Astrocyte of the spinal cord (primary cell): ENCODE measurements around the gene MKRN1.
"Not testable (repeated sequence)": the region's sequence is repeated elsewhere in the genome, so short reads cannot be mapped to it uniquely, and the experiment has no call there.

Experiments used
- DNase-seq: peaks from one replicate; pipeline ENCODE4 v3.0.0; 2011; ENCODE audit warnings: low read depth, low spot score
- H3K4me3 ChIP-seq: 2 replicates; pipeline ENCODE4 v1.5.1; 2011; ENCODE audit warnings: low read depth, mild to moderate bottlenecking, low read length, moderate library complexity
- in situ Hi-C: cut with HindIII; loops from 2 replicates; pipeline ENCODE4 v1.10.0; 2017; ENCODE audit warnings: low sequenced_read_pairs
- TF ChIP-seq, protein P1 (sequence below): IDR thresholded peaks from 2 replicates; pipeline ENCODE4 v1.5.1; 2012; ENCODE audit warnings: low read depth, mild to moderate bottlenecking, low read length, inconsistent platforms

Gene MKRN1

DNA sequence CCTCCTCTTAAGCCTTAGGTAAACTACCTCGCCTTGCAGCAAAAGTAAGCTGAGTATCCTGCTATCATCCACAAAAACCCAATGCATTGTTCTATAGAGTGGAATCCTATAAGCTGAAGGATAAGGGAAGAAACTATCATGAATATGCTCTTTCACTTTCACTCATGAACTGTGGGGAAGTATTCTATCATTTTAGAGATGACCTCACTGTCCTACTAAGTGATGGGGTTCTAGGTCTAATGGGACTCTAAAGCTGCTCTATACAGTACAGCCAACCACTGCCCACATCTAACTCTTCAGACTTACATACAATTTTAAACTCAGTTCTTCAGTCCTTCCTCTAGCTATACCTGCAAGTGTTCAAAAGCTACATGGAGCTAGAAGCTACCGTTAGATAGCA, 16.2 kb downstream of the MKRN1 start:
- TF ChIP-seq, protein P1, sequence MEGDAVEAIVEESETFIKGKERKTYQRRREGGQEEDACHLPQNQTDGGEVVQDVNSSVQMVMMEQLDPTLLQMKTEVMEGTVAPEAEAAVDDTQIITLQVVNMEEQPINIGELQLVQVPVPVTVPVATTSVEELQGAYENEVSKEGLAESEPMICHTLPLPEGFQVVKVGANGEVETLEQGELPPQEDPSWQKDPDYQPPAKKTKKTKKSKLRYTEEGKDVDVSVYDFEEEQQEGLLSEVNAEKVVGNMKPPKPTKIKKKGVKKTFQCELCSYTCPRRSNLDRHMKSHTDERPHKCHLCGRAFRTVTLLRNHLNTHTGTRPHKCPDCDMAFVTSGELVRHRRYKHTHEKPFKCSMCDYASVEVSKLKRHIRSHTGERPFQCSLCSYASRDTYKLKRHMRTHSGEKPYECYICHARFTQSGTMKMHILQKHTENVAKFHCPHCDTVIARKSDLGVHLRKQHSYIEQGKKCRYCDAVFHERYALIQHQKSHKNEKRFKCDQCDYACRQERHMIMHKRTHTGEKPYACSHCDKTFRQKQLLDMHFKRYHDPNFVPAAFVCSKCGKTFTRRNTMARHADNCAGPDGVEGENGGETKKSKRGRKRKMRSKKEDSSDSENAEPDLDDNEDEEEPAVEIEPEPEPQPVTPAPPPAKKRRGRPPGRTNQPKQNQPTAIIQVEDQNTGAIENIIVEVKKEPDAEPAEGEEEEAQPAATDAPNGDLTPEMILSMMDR = no peak
- no peak for DNase-seq

DNA sequence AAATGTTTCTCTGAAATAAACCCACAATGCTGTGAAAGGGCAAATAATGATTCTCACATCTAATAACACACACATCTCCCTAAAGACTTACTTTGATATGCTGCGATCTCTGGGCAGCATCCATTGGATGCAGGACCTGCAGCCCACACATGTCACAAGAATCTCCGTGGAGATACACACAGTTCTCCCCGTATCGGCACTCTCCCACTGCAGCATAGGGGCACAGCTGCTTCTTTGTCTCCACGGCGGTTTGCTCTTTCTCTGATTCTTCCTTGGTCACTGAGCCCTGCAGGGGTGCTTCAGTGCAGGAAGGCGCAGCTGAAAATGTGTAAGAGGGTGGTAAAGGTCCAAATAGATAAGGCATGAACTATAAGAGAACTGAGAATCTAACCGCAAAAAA, 20.4 kb downstream of the MKRN1 start:
- in situ Hi-C loops = no loop called here
- DNase-seq = no peak
- H3K4me3 ChIP-seq = no peak overlapping the region
- TF ChIP-seq, protein P1 = no peak

More for the DNA sequence above, 16.2 kb downstream of the MKRN1 start:
- in situ Hi-C loops = no loop called here
- H3K4me3 ChIP-seq = no peak overlapping the region

DNA sequence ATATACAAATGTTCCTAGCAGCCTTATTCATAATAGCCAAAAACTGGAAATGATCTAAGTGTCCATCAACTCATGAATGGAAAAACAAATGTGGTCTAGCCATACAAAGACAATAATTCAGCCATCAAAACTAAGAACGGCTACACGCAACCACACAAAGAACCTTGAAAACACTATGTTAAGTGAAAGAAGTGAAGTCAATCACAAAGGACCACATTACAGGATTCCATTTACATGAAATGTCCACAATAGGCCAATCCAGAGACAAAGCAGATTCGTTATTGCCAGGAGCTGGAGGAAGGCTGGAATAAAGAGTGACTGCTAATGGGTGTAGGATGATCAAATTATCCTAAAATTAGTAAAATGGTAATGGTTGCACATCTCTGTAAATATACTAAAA, 21.1 kb downstream of the MKRN1 start:
- TF ChIP-seq, protein P1 = no peak
- H3K4me3 ChIP-seq = no peak overlapping the region
- DNase-seq = no peak
- in situ Hi-C loops = no loop called here

DNA sequence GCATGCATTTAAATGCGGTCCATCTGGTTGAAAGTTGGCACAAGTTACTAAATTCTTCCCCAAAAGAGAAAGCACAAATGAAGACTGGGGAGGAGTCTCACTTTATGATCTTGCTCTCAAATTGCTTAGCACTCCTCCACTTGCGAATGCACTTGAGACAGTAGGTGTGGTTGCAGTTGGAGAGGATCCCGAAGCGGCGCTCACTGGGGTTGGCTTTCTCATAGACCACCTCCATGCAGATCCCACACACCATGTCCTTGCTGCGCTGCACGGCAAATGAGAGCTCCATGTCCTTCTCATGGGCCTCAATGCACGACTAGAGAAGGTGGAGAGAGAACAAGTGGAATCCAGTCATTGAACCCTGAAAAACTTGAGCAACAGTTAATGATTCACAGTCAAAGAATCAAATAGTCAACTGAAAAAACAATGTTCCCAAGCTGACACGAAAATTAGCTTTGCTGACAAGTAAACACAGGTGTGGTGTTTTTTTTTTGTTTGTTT, 22.7 kb downstream of the MKRN1 start:
- TF ChIP-seq, protein P1 = no peak
- DNase-seq = no peak
- in situ Hi-C loops = no loop called here
- H3K4me3 ChIP-seq = no peak overlapping the region

DNA sequence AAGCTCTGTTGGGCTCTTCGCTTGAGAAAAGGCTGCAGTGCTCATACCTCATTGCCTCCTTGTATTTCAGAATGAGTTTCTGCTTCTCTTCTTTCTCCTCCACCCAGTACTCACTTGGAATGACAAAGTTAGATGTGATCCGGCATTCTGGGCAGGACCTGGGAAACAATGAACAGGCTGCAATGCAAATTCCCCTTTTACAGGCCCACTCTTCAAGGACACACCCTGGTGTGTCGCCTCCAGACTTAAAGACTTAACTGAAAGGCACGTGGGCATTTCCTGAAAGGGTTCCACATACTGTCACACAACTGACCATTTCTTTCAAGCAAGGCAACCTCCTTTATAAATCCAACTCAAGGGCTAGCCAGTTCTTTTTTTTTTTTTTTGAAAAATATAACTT, 23.6 kb downstream of the MKRN1 start:
- TF ChIP-seq, protein P1 = no peak

DNA sequence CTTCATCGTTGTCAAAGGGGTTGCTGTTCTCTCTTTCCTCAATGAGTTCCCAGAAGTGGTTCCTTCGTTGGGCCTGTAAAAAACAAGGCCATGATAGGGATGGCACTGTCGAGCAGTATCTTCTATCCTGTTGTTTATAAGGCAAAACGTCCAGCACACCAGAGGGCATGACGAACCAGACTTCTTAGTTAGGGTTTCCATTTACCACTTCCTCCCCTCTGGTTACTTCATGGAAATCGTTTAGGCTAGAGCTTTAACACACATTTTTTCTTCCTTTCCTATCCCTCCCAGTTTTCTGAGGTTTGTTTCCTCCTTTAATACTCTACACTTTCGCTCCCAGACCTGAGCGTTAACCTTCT, 24.7 kb downstream of the MKRN1 start:
- no peak overlapping the region for H3K4me3 ChIP-seq
- in situ Hi-C loops = no loop called here
- TF ChIP-seq, protein P1 = no peak
- DNase-seq = no peak

More for the DNA sequence above, 23.6 kb downstream of the MKRN1 start:
- no peak for DNase-seq
- in situ Hi-C loops = no loop called here
- no peak overlapping the region for H3K4me3 ChIP-seq

DNA sequence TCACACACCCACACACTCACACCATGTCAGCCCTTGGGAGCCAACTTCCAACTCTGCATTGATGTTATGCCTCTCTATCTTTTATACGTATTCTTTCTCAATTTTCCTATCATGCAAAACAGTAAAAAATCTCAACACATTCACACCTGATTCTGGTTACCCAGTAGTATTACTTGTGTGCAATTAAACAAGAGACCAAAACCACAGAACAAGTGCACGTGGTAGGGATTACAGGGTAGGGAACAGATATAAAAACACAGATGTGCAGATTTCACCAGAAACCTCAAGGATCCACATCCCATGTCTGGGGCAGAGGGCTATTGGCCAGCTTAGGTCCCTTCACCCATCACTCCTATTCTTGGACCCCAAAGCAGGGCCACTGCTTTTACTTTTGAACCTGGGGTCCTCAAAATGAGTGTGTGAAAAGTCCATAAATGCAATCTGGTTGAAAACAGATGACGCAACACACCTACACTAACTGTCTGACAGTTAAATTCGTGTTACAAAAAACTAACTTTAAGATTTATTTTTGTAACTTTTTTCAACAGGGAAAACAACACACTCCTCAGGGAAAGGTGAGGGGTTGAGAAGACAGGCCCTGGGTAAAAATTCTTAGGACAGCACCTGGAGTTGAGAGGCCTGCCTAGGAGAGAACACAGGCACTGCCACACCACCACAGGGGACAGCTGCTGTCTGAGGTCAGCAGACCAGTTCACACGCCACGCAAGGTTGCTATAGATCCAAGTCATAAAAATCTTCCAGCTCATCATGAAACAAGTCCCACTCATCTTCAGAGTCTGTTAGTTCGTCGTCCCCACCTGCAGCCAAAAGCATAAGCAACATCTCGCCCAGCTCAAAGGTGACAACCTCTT, 25.3 kb downstream of the MKRN1 start:
- in situ Hi-C loops, H3K4me3 ChIP-seq, DNase-seq: not testable (repeated sequence)
